ENCODE data around the gene FOXP1. TPM values are rescaled to one million over a fixed set of nuclear protein-coding genes. Genes with fewer than 3 reads are reported as not detected.

Gene FOXP1
- total RNA-seq, 1 donor from 2014 or later = 31.1 TPM

- H3K4me3 Mint-ChIP-seq (ENCODE audit: unreplicated experiment) = no peak overlapping the region
- TF ChIP-seq CTCF (IDR thresholded peaks at IDR 0.05; ENCODE audit: partially characterized antibody, unreplicated experiment) = no peak
- DNase-seq = no peak
- H3K9me3 Mint-ChIP-seq (ENCODE audit: unreplicated experiment) = no peaks in the 10 kb centered on the region
- no peaks in the 10 kb centered on the region for H3K27me3 Mint-ChIP-seq (ENCODE audit: unreplicated experiment)
- H3K36me3 Mint-ChIP-seq (ENCODE audit: unreplicated experiment) = no peaks in the 10 kb centered on the region
- H3K4me1 Mint-ChIP-seq (ENCODE audit: low read depth, unreplicated experiment) = peaks cover 3% of the 10 kb centered on the region
- no peak overlapping the region for H3K27ac Mint-ChIP-seq (ENCODE audit: unreplicated experiment)
Measured at GRCh38 chr3:71400986-71401451, 182.5 kb downstream of the FOXP1 start.

GRCh38 chr3:71399478-71399877 lies 184.1 kb downstream of the FOXP1 start:
- Mint-ChIP-seq H3K4me1 (ENCODE audit: low read depth, unreplicated experiment) (peaks cover 3% of the 10 kb centered on the region), H3K4me3 (ENCODE audit: unreplicated experiment) (no peak overlapping the region), H3K9me3 (ENCODE audit: unreplicated experiment) (no peaks in the 10 kb centered on the region), H3K27ac (ENCODE audit: unreplicated experiment) (no peak overlapping the region), H3K27me3 (ENCODE audit: unreplicated experiment) (no peaks in the 10 kb centered on the region), H3K36me3 (ENCODE audit: unreplicated experiment) (no peaks in the 10 kb centered on the region)
- no peak for DNase-seq
- TF ChIP-seq CTCF (IDR thresholded peaks at IDR 0.05; ENCODE audit: partially characterized antibody, unreplicated experiment) = no peak

GRCh38 chr3:71398157-71398836 lies 185.2 kb downstream of the FOXP1 start:
- Mint-ChIP-seq H3K4me3 (ENCODE audit: unreplicated experiment) (no peak overlapping the region), H3K27me3 (ENCODE audit: unreplicated experiment) (no peaks in the 10 kb centered on the region), H3K4me1 (ENCODE audit: low read depth, unreplicated experiment) (peaks cover 3% of the 10 kb centered on the region), H3K36me3 (ENCODE audit: unreplicated experiment) (no peaks in the 10 kb centered on the region), H3K9me3 (ENCODE audit: unreplicated experiment) (no peaks in the 10 kb centered on the region), H3K27ac (ENCODE audit: unreplicated experiment) (no peak overlapping the region)
- DNase-seq = no peak
- no peak for TF ChIP-seq CTCF (IDR thresholded peaks at IDR 0.05; ENCODE audit: partially characterized antibody, unreplicated experiment)

DNA sequence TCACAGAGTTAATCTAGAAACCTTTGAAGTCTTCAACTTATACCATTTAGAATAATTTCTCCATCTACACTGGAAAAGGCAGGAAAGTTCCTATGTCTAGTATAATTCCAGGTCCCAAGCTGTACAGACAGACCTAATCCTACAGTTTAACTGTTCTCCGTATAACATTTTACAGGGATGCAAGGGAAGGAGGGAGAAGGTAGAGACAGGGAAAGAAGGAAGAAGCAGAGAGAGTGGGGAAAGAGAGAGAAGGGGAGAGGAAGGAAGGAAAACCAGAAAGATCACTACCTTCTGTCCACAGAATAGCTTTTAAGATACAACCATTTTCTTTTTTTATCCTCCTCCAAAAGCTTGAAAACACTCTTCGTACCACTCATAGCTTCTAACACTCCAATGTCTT lies 185.8 kb downstream of the FOXP1 start:
- Mint-ChIP-seq H3K27me3 (ENCODE audit: unreplicated experiment) (no peaks in the 10 kb centered on the region), H3K9me3 (ENCODE audit: unreplicated experiment) (no peaks in the 10 kb centered on the region), H3K4me3 (ENCODE audit: unreplicated experiment) (no peak overlapping the region), H3K4me1 (ENCODE audit: low read depth, unreplicated experiment) (peaks cover 3% of the 10 kb centered on the region), H3K27ac (ENCODE audit: unreplicated experiment) (no peak overlapping the region), H3K36me3 (ENCODE audit: unreplicated experiment) (no peaks in the 10 kb centered on the region)
- DNase-seq = no peak
- TF ChIP-seq CTCF (IDR thresholded peaks at IDR 0.05; ENCODE audit: partially characterized antibody, unreplicated experiment) = no peak

- H3K27me3 Mint-ChIP-seq (ENCODE audit: unreplicated experiment) = no peaks in the 10 kb centered on the region
- peaks cover 3% of the 10 kb centered on the region for H3K4me1 Mint-ChIP-seq (ENCODE audit: low read depth, unreplicated experiment)
- H3K4me3 Mint-ChIP-seq (ENCODE audit: unreplicated experiment) = no peak overlapping the region
- peak; percentile 67 for TF ChIP-seq CTCF (IDR thresholded peaks at IDR 0.05; ENCODE audit: partially characterized antibody, unreplicated experiment)
- DNase-seq = peak; percentile 26
- H3K9me3 Mint-ChIP-seq (ENCODE audit: unreplicated experiment) = no peaks in the 10 kb centered on the region
- H3K36me3 Mint-ChIP-seq (ENCODE audit: unreplicated experiment) = no peaks in the 10 kb centered on the region
- no peak overlapping the region for H3K27ac Mint-ChIP-seq (ENCODE audit: unreplicated experiment)
Measured at GRCh38 chr3:71397046-71397445, 186.5 kb downstream of the FOXP1 start.

All from glutamatergic neuron (in vitro differentiated cells).